NCI-H69 (cell line): Measurements from ENCODE around the gene NTSR2.

Experiments used
- DNase-seq: peaks from one replicate; lab custom pipeline; 2025; lab: John Stamatoyannopoulos, UW

The NTSR2 gene

DNA sequence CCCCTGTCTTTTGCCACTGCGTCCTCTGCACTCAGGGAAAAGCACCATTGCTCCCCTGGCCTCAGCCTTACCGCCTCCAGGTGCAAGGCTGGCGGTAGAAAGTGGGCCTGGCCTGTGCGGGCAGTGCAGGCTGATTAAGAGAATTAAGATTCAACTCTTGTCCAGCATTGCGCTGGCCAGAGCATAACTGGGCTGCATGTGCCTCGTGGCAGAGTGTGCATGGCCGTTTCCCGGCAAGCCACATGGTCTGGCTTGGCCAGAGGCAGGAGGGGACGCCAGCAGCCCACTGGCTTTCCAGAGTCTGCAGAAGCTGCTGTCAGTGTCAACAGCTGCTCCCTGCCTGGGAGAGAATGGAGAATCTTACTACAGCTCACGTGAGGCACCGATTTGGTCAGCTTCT lies 12.3 kb downstream of the NTSR2 start:
- DNase-seq = no peak

GRCh38 chr2:11657195-11657594 lies 12.8 kb downstream of the NTSR2 start:
- DNase-seq = no peak

DNA sequence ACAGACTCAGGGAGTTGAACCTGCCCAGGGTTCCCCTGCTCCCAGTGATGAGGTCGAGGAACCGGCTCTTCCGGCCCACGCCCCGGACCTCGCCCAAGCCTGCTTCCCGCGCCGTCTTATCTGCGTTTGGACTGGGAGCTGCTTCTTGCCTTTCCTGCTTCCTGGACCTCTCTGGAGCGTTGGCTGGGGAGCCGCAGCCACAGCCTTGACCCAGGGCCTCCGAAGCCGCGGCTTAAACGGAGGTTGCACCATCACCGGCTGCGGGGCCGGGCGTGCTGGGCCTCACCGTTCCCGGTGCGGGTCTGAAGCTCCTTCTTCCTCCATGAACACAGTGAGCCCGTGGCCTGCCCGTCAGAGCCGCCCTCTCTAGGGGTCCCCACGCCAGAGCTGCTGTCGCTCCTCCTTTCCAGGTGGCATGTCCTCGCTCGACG lies 13.3 kb downstream of the NTSR2 start:
- DNase-seq = no peak

DNA sequence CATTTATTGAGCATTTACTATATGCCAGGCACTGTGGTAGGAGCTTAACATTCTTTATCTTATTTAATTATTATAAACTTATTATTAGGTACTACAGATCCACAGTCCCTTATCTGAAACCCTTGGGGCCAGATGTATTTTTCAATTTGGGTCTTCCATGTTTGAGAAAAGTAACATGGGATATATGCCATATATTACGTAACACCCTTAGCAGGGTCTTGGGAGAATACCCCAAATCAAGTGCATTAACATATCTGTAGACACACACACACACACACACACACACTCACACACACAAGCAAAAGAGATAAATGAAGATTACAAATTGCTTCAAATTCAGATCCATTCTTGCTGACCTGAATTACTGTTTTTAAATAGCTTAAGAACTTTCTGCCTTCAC lies 13.7 kb downstream of the NTSR2 start:
- no peak for DNase-seq

GRCh38 chr2:11655495-11655894 lies 14.5 kb downstream of the NTSR2 start:
- peak; percentile 8 for DNase-seq

GRCh38 chr2:11652553-11652952 lies 17.4 kb downstream of the NTSR2 start:
- no peak for DNase-seq

- no peak for DNase-seq
Measured at GRCh38 chr2:11651856-11652548, 18.0 kb downstream of the NTSR2 start.

DNA sequence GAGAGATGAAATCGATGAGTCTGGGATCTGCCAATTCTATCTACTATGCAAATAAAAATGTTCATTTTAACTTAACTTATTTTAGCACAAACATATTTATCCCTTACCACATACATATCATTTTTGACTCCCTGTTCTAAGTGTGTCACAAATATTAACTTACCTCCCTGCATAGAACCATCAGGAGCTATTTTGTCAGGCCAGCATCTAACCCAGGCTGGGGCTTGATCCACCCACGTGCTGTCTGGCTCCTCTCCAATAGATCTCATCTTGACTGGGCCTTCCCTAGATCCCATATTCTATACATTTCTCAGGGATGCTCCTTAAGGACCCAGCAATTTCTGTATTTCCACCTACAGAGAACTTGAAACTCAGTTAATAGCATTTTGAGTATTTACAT lies 20.9 kb downstream of the NTSR2 start:
- no peak for DNase-seq

GRCh38 chr2:11647834-11648600 lies 22.0 kb downstream of the NTSR2 start:
- DNase-seq = no peak

DNA sequence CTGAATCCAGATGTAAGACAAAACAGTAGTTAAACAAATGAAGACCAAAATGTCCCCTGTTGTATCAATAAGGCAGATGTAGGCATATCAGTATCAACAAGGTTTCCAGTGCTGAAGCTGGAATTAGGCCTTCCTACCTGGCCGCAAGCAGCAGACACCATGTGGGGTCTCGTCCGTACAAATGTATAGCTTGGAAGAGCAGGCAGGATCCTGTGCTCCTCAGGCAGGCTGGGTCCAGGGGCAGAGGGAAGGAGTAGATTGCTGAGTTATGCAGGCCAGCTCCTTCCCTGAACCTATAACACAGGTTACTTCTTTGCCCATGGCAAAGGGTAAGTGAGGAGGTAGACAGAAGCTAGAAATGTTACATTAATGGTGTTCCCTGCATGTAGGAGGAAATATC lies 23.5 kb downstream of the NTSR2 start:
- no peak for DNase-seq

DNA sequence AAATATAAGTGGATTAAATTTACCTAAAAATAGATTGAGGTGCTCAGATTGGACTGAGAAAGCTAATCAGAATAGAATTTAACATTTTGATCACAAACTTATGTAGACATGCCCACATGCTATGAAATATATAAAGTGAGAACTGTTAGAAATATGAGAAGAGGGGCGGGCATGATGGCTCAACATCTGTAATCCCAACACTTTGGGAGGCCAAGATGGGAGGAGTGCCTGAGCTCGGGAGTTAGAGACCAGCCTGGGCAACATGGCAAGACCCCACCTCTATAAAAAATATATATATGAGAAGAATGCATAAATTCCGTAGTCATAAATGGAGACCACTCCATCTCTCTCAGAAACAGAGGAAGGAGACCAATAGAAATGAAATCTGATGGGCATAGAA lies 25.7 kb downstream of the NTSR2 start:
- DNase-seq = no peak

DNA sequence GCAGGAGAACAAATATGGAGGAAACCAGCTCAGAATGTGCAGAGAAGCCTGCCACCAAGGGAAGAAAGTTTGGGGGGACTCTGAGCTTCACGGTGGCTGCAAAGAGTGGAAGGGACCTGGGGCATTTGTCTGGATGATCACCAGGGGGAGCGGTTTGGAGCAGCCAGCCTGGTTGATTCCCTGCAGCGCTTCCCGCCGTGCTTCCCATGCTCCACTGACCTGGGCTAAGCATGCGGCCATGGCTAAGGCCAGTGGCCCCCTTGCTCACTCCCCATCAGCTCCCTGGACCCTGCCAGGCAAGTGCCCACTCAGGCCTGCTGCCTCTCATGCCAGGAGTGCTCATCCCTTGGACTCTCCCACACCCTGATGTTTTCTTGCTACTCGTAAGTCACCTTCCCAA lies 27.0 kb downstream of the NTSR2 start:
- DNase-seq = no peak

DNA sequence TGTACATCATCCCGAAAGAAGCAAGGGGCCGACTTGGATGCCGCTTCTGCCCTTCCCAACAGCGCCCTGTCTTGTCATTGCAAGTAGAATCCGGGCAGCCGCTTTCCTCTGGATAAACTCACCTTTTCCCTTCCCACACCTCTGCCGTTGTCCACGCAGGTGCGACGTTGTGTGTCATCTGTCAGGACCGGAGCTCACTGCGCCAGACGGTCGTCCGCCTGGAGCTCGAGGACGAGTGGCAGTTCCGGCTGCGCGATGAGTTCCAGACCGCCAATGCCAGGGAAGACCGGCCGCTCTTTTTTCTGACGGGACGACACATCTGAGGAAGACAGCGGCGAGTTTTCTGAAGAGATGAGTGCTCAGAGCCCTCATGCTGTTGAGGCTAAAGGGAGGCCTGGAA lies 29.9 kb downstream of the NTSR2 start:
- DNase-seq = no peak

DNA sequence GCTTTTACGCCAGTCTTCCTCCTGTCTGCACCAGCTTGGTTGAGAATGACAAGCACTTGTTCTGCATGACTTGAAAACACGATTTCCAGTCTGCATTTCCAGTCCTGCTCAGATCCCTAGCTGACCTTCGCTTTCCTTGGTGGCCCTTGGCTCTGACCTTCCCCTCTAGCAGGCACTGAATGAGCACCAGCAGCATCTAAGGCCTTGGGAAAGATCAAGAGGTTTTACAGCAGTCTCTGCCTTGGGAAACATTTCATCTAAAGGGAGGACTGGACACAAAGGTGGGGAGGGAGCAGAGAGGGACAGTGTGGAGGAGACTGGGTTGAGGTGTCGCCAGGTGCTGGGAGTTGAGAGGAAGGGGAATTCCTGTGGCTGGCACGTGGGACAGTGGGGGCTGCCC lies 30.5 kb downstream of the NTSR2 start:
- no peak for DNase-seq

DNA sequence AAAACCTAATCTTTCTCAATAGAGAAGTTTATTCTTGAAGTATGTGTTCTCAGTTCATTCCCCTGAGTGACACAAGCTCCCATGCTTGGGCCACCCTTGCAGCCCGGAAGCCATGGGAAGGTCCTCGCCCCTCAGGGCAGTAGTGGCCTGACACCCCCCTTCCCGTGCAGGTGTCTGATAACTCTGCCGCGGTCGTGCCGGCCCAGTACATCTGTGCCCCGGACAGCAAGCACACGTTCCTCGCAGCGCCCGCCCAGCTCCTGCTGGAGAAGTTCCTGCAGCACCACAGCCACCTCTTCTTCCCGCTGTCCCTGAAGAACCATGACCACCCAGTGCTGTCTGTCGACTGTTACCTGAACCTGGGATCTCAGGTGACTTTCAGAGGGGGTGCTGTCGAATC lies 32.4 kb downstream of the NTSR2 start:
- no peak for DNase-seq

GRCh38 chr2:11636593-11637295 lies 33.3 kb downstream of the NTSR2 start:
- no peak for DNase-seq

GRCh38 chr2:11635141-11635540 lies 34.9 kb downstream of the NTSR2 start:
- DNase-seq = no peak

GRCh38 chr2:11634584-11634983 lies 35.4 kb downstream of the NTSR2 start:
- DNase-seq = no peak

- DNase-seq = no peak
Measured at GRCh38 chr2:11633923-11634478, 36.0 kb downstream of the NTSR2 start.

GRCh38 chr2:11631462-11631861 lies 38.5 kb downstream of the NTSR2 start:
- no peak for DNase-seq

- peak; percentile 1 for DNase-seq
Measured at GRCh38 chr2:11630855-11631254, 39.1 kb downstream of the NTSR2 start.

- DNase-seq = no peak
Measured at GRCh38 chr2:11629851-11630250, 40.1 kb downstream of the NTSR2 start.

- DNase-seq = no peak
Measured at GRCh38 chr2:11629215-11629614, 40.8 kb downstream of the NTSR2 start.
